GM21528 (cell line): ENCODE results near the gene LRP10.

Experiments used
- ATAC-seq: cut with Tn5 transposase; IDR thresholded peaks from one replicate; pipeline ENCODE4 v1.9.1; 2021; ENCODE audit warnings: mild to moderate bottlenecking, moderate library complexity; ENCODE audit not compliant: unreplicated experiment, low FRiP score

The LRP10 gene

GRCh38 chr14:22915886-22916521, 44.5 kb downstream of the LRP10 start:
- ATAC-seq: no peak

- peak; percentile 91 for ATAC-seq
These were observed 47.5 kb downstream of the LRP10 start, which contains the start of gene RBM23 for GRCh38 chr14:22918804-22919600. Gene RBM23, minus strand, starts transcription at chr14:22919149.

GRCh38 chr14:22919601-22919921, 48.0 kb downstream of the LRP10 start:
- ATAC-seq: peak; percentile 5

- ATAC-seq: no peak
These were observed 49.2 kb downstream of the LRP10 start for GRCh38 chr14:22920697-22921096.

- no peak for ATAC-seq
These were observed 50.8 kb downstream of the LRP10 start for GRCh38 chr14:22922294-22922693.

GRCh38 chr14:22923746-22924145, 52.2 kb downstream of the LRP10 start:
- no peak for ATAC-seq

GRCh38 chr14:22925513-22925912, 54.0 kb downstream of the LRP10 start:
- ATAC-seq: no peak

- ATAC-seq: no peak
These were observed 54.8 kb downstream of the LRP10 start for GRCh38 chr14:22926316-22926715.

- ATAC-seq: no peak
These were observed 56.9 kb downstream of the LRP10 start for GRCh38 chr14:22928237-22929103.

GRCh38 chr14:22929104-22929960, 57.8 kb downstream of the LRP10 start, which contains the start of gene PRMT5:
Gene PRMT5, minus strand, starts transcription at chr14:22929376. Its CDS starts 15 bp downstream, at chr14:22929361.
- ATAC-seq: peak; percentile 89

- no peak for ATAC-seq
These were observed 58.4 kb downstream of the LRP10 start for GRCh38 chr14:22929961-22930364.
